IMR-90 (cell line): ENCODE data around the gene NR6A1. TPM values are rescaled to one million over a fixed set of nuclear protein-coding genes. Genes with fewer than 3 reads are reported as not detected.
"Not testable (repeated sequence)": the region's sequence is repeated elsewhere in the genome, so short reads cannot be mapped to it uniquely, and the experiment has no call there.

ENCODE experiments used
- ATAC-seq: fragments of 200-7000 bp; cut with Tn5 transposase; 2 replicates; pipeline ENCODE4 v1.9.1; 2020; ENCODE audit warnings: low read depth, mild to moderate bottlenecking, moderate library complexity
- BruUV-seq: library from RNA; stranded (reverse); fragments of 400-500 nt; replicated peaks from 2 replicates; lab custom pipeline; 2021; lab: Mats Ljungman, UMichigan
- CTCF ChIA-PET: fragments of 300-600 bp; formaldehyde crosslinking; extraction: SDS; loops from one replicate; lab custom pipeline; 2021; ENCODE audit warnings: antibody characterized with exemption; lab: Yijun Ruan, JAX
- POLR2A ChIA-PET: fragments of 300-600 bp; sonication (Branson Sonifier 250); formaldehyde crosslinking; loops from one replicate; lab custom pipeline; 2022; ENCODE audit warnings: antibody characterized with exemption; ENCODE audit not compliant: unreplicated experiment; lab: Charles Lee
- DNase-seq: peaks from one replicate; pipeline ENCODE4 v3.0.0; 2013
- H2AFZ ChIP-seq: replicated peaks from 2 replicates; pipeline ENCODE3; 2013; ENCODE audit warnings: low read length, mild to moderate bottlenecking; ENCODE audit not compliant: poor library complexity
- H2AK5ac ChIP-seq: 2 replicates; pipeline ENCODE4 v1.6.1; 2013; ENCODE audit warnings: low read depth, low read length, inconsistent platforms
- H2AK9ac ChIP-seq: replicated peaks from 2 replicates; pipeline ENCODE3; 2013; ENCODE audit warnings: mild to moderate bottlenecking, low read depth, low read length, moderate library complexity; ENCODE audit not compliant: poor library complexity
- H2BK120ac ChIP-seq: 2 replicates; pipeline ENCODE4 v1.6.1; 2013; ENCODE audit warnings: low read depth, low read length, inconsistent platforms
- H2BK15ac ChIP-seq: 3 replicates; pipeline ENCODE4 v1.6.1; 2013; ENCODE audit warnings: low read depth, low read length, inconsistent platforms
- H2BK20ac ChIP-seq: 2 replicates; pipeline ENCODE4 v1.6.1; 2013; ENCODE audit warnings: low read depth, mild to moderate bottlenecking, inconsistent platforms, low read length, moderate library complexity
- H2BK5ac ChIP-seq: 2 replicates; pipeline ENCODE4 v1.6.1; 2013; ENCODE audit warnings: mild to moderate bottlenecking, low read depth, low read length, inconsistent platforms; ENCODE audit not compliant: poor library complexity, severe bottlenecking
- H3K14ac ChIP-seq: replicated peaks from 2 replicates; pipeline ENCODE4 v1.6.1; 2013; ENCODE audit warnings: low read depth, low read length, inconsistent platforms
- H3K18ac ChIP-seq: 2 replicates; pipeline ENCODE4 v1.6.1; 2013; ENCODE audit warnings: low read depth, low read length, control low read depth
- H3K23ac ChIP-seq: 2 replicates; pipeline ENCODE4 v1.6.1; 2013; ENCODE audit warnings: low read depth, low read length, inconsistent platforms
- H3K27ac ChIP-seq: 2 replicates; pipeline ENCODE4 v1.5.1; 2013; ENCODE audit warnings: mild to moderate bottlenecking, control low read depth, low read length; ENCODE audit not compliant: insufficient read depth
- H3K27me3 ChIP-seq: 2 replicates; pipeline ENCODE4 v1.6.1; 2013; ENCODE audit warnings: low read length; ENCODE audit not compliant: control insufficient read depth, insufficient read depth
- H3K36me3 ChIP-seq: 2 replicates; pipeline ENCODE4 v1.6.1; 2013; ENCODE audit warnings: low read length, mixed read lengths; ENCODE audit not compliant: control insufficient read depth, insufficient read depth
- H3K4ac ChIP-seq: 2 replicates; pipeline ENCODE4 v1.6.1; 2013; ENCODE audit warnings: low read depth, low read length, inconsistent platforms
- H3K4me1 ChIP-seq: 2 replicates; pipeline ENCODE4 v1.6.1; 2013; ENCODE audit warnings: low read length, mixed read lengths; ENCODE audit not compliant: control insufficient read depth, insufficient read depth
- H3K4me2 ChIP-seq: 2 replicates; pipeline ENCODE4 v1.6.1; 2013; ENCODE audit warnings: low read depth, mild to moderate bottlenecking, control low read depth, low read length, moderate library complexity
- H3K4me3 ChIP-seq: 2 replicates; pipeline ENCODE4 v1.5.1; 2013; ENCODE audit warnings: low read depth, mild to moderate bottlenecking, control low read depth, low read length, moderate library complexity; ENCODE audit not compliant: insufficient read depth
- H3K56ac ChIP-seq: 2 replicates; pipeline ENCODE4 v1.6.1; 2013; ENCODE audit warnings: low read length, inconsistent platforms; ENCODE audit not compliant: insufficient read depth; ENCODE audit errors: extremely low read depth
- H3K79me1 ChIP-seq, 2 experiments: 2 replicates each; pipeline ENCODE4 v1.6.1; 2013; ENCODE audit warnings: low read length in 2 of 2, inconsistent platforms in 1 of 2, low read depth in 1 of 2
- H3K9ac ChIP-seq: 2 replicates; pipeline ENCODE4 v1.6.1; 2013; ENCODE audit warnings: low read depth, low read length, control low read depth
- H3K9me1 ChIP-seq: 2 replicates; pipeline ENCODE4 v1.6.1; 2013; ENCODE audit warnings: low read length, inconsistent platforms; ENCODE audit not compliant: insufficient read depth
- H3K9me3 ChIP-seq: 2 replicates; pipeline ENCODE4 v1.6.1; 2013; ENCODE audit warnings: low read length; ENCODE audit not compliant: control insufficient read depth, insufficient read depth
- H4K20me1 ChIP-seq: 2 replicates; pipeline ENCODE4 v1.6.1; 2013; ENCODE audit warnings: low read length, inconsistent platforms; ENCODE audit not compliant: insufficient read depth
- H4K5ac ChIP-seq: 2 replicates; pipeline ENCODE4 v1.6.1; 2013; ENCODE audit warnings: mild to moderate bottlenecking, low read depth, low read length, control low read depth
- H4K8ac ChIP-seq, 2 experiments: 2 replicates each; pipeline ENCODE4 v1.6.1; 2013; ENCODE audit warnings: low read depth in 2 of 2, low read length in 2 of 2, control low read depth in 1 of 2, inconsistent platforms in 1 of 2
- H4K91ac ChIP-seq: 2 replicates; pipeline ENCODE4 v1.6.1; 2013; ENCODE audit warnings: low read depth, low read length, inconsistent platforms; ENCODE audit not compliant: insufficient read depth
- WGBS, 2 experiments: methylation state at CpG; one replicate each; pipeline versions ENCODE4 v1.1.5 to v1.1.7; 2013; ENCODE audit warnings: missing lambda C conversion rate in 2 of 2; ENCODE audit not compliant: insufficient read length in 1 of 2; ENCODE audit errors: extremely low coverage in 2 of 2; 5-methylcytosine and 5-hydroxymethylcytosine counted together
- dilution Hi-C: fragments of 300-500 bp; cut with HindIII; formaldehyde crosslinking; loops from one replicate; pipeline ENCODE4 v1.14.3; 2018; ENCODE audit warnings: low sequenced_read_pairs; ENCODE audit not compliant: unreplicated experiment
- in situ Hi-C: fragments of 300-500 bp; cut with MboI; formaldehyde crosslinking; loops from 3 replicates; pipeline ENCODE4 v1.14.3; 2019; ENCODE audit warnings: low sequenced_read_pairs, inconsistent platforms, mixed read lengths
- intact Hi-C: fragments of 100-400 bp; cut with micrococcal nuclease; formaldehyde crosslinking; loops from 2 replicates; pipeline ENCODE4 v1.10.0; 2022
- polyA plus RNA-seq, 3 experiments: library from polyadenylated mRNA; depleted of rRNA; stranded (reverse); fragments of >200 nt; gene quantifications; 2 replicates each; pipeline ENCODE4 v1.2.3, GENCODE V29; 2012; ENCODE audit warnings: low replicate concordance in 1 of 3
- total RNA-seq: library from RNA; depleted of rRNA; stranded (reverse); fragments of >200 nt; gene quantifications from 2 replicates; pipeline ENCODE4 v1.2.3, GENCODE V29; 2012

The NR6A1 gene
- total and polyA plus RNA-seq, 2 of the 4 experiments (the other 2 are of a cell fraction): 0.14 to 0.36 TPM

DNA sequence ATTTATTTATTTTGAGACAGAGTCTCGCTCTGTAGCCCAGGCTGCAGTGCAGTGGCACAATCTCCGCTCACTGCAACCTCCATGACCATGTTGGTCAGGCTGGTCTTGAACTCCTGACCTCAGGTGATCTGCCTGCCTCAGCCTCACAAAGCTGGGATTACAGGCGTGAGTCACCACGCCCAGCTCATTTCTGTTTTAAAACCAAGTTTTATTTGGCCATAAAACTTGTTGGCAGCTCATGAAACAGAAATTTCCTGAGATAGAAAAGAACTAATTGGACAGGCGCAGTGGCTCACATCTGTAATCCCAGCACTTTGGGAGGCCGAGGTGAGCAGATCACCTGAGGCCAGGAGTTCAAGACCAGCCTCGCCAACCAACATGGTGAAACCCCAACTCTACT, 155.3 kb downstream of the NR6A1 start:
- H3K9ac ChIP-seq, H4K5ac ChIP-seq, H3K27ac ChIP-seq, H4K20me1 ChIP-seq, dilution Hi-C loops, ATAC-seq, H2AK5ac ChIP-seq, H3K18ac ChIP-seq, H2AFZ ChIP-seq, DNase-seq, H3K23ac ChIP-seq, H3K4me3 ChIP-seq, H3K9me3 ChIP-seq, H2BK15ac ChIP-seq, H3K56ac ChIP-seq, H2AK9ac ChIP-seq, H3K9me1 ChIP-seq, H4K8ac ChIP-seq, H3K14ac ChIP-seq, H3K79me1 ChIP-seq, H3K4me1 ChIP-seq, H2BK5ac ChIP-seq, H3K36me3 ChIP-seq, H4K91ac ChIP-seq, H2BK120ac ChIP-seq, H3K4me2 ChIP-seq, H2BK20ac ChIP-seq, BruUV-seq, H3K4ac ChIP-seq: not testable (repeated sequence)
- in situ Hi-C loops: loop anchor here (5.0 kb wide), 1 partner anchor 96 kb away; no protein-coding TSS in a partner anchor
- intact Hi-C loops: loop anchor here (10.0 kb wide), 2 partner anchors 201 to 239 kb away; partner anchors contain the start of genes PSMB7 and WDR38
- WGBS, 2 experiments: 100% methylated on average over 4 of the region's 7 CpGs; no CpG with 5 or more reads in 1 of the 2 experiments
- H3K27me3 ChIP-seq: peaks cover 10% of the 10 kb centered on the region
- ChIA-PET POLR2A (interaction anchor here (0.7 kb wide), 1 partner anchor 16 kb away, joined by 7 read pairs; no protein-coding TSS in a partner anchor), CTCF (interaction anchor here (0.9 kb wide), 2 partner anchors 79 to 96 kb away, joined by 3 to 5 read pairs; no protein-coding TSS in a partner anchor)
